ENCODE data around the gene PRODH. TPM values are rescaled to one million over a fixed set of nuclear protein-coding genes. Genes with fewer than 3 reads are reported as not detected.
"Not testable (repeated sequence)": the region's sequence is repeated elsewhere in the genome, so short reads cannot be mapped to it uniquely, and the experiment has no call there.

Gene PRODH
- polyA plus RNA-seq, 1 of the 3 experiments (the other 2 are of a cell fraction), result 0.03 TPM

DNA sequence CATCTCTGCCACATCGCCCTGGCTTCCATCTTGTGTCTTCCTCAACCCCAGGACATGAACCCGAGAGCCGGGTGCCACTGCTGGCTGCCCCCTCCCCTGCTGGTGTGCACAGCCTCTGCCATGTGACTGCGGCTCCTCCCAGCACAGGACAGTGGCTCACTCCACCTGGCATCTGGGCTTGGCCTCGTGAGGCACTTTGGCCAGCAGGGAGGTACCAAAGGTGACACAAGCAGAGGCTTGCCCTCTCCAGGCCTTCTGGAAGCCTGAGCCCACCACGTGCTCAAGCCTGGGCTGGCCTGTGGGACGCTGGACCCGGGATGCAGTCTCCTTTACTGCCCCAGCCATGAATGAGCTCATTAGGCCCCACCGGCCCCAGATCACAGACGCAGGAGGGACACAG, 21.5 kb downstream of the PRODH start:
- DNase-seq; H3K9me2 ChIP-seq; POLR2A ChIA-PET; H3K4me3 ChIP-seq (ENCODE audit: low read depth in 2 of 2, low read length in 1 of 2); CTCF ChIA-PET; H3K4me1 ChIP-seq (ENCODE audit: control insufficient read depth in 1 of 2, insufficient read depth in 2 of 2, low read depth in 1 of 2, low read length in 1 of 2); H3K36me3 ChIP-seq (replicated peaks in 1 of 2; ENCODE audit: control insufficient read depth in 1 of 2, insufficient read depth in 2 of 2, low read length in 1 of 2); H3K27ac ChIP-seq (ENCODE audit: low read depth in 2 of 2, low read length in 1 of 2); H4K20me1 ChIP-seq (ENCODE audit: insufficient read depth); H3K9ac ChIP-seq; H2AFZ ChIP-seq (ENCODE audit: low read depth); H3K9me3 ChIP-seq; H3K27me3 ChIP-seq (ENCODE audit: insufficient read depth); H3F3A ChIP-seq (replicated peaks; ENCODE audit: insufficient read depth); H3K4me2 ChIP-seq; H3K79me2 ChIP-seq (ENCODE audit: insufficient read depth): not testable (repeated sequence)
- no CpG with 5 or more reads among the region's 10 CpGs for WGBS (ENCODE audit: low lambda C conversion rate)

DNA sequence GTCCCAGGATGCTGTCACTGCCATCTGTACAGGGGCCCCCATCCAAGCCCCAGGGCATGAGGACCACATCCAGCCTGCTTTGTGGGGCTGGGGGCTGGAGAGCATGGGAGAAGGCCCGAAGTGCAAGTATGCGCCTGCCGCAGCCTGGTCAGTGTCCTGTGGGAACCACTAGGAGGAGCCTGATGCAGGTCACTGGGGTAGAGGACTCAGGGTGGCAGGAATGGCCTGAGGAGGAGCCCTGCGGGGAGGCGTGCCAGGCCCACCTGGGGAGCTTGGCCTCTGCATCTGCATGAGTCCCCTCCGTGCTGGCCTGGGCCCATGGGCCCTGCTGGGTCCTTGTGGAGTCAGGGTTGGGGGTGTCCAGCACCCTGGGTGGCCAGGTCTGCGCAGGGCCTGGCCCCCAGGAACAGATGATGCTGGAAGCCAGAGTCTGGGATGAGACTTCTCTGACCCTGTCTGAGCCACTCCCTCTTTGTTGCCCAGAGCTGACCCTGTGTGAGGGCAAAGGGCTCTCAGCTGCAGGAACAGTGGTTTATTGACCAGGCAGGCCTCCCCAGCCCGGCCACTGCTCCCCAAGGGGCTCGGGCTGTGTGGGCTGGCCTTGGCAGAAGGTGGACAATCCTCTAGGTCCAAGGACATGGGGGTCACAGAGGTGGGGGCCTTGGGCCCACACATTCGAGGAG, 23.7 kb downstream of the PRODH start:
- H3K36me3 ChIP-seq (replicated peaks in 1 of 2; ENCODE audit: control insufficient read depth in 1 of 2, insufficient read depth in 2 of 2, low read length in 1 of 2); H3K27ac ChIP-seq (ENCODE audit: low read depth in 2 of 2, low read length in 1 of 2); H3K9me3 ChIP-seq; POLR2A ChIA-PET; H3K4me1 ChIP-seq (ENCODE audit: control insufficient read depth in 1 of 2, insufficient read depth in 2 of 2, low read depth in 1 of 2, low read length in 1 of 2); H4K20me1 ChIP-seq (ENCODE audit: insufficient read depth); H3F3A ChIP-seq (replicated peaks; ENCODE audit: insufficient read depth); H3K9me2 ChIP-seq; H3K79me2 ChIP-seq (ENCODE audit: insufficient read depth); H2AFZ ChIP-seq (ENCODE audit: low read depth); H3K4me3 ChIP-seq (ENCODE audit: low read depth in 2 of 2, low read length in 1 of 2); H3K4me2 ChIP-seq; H3K27me3 ChIP-seq (ENCODE audit: insufficient read depth); DNase-seq; H3K9ac ChIP-seq: not testable (repeated sequence)
- CTCF ChIA-PET, result interaction anchor here (0.8 kb wide), 1 partner anchor 19 kb away, joined by 3 read pairs; no protein-coding TSS in a partner anchor
- no CpG with 5 or more reads among the region's 10 CpGs for WGBS (ENCODE audit: low lambda C conversion rate)

DNA sequence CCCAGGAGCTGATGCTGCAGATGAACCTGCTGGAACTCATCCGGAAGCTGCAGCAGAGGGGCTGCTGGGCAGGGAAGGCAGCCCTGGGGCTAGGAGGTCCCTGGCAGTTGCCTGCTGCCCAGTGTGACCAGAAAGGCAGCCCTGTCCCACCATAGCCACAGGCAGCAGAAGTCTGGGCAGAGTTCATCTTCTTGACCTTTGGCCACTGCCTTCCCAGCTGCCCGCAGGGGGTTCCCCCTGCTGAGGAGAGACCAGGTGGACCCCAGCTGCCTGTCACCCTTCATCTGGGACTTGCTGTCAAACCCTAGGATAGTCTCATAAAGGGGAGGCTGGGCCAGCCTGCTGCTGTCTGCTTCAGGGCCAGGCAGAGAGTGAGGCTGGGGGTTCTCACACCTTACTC, 24.6 kb downstream of the PRODH start:
- H3K4me3 ChIP-seq (ENCODE audit: low read depth in 2 of 2, low read length in 1 of 2); H2AFZ ChIP-seq (ENCODE audit: low read depth); H3K79me2 ChIP-seq (ENCODE audit: insufficient read depth); CTCF ChIA-PET; H3F3A ChIP-seq (replicated peaks; ENCODE audit: insufficient read depth); DNase-seq; H3K27me3 ChIP-seq (ENCODE audit: insufficient read depth); H3K4me1 ChIP-seq (ENCODE audit: control insufficient read depth in 1 of 2, insufficient read depth in 2 of 2, low read depth in 1 of 2, low read length in 1 of 2); H3K27ac ChIP-seq (ENCODE audit: low read depth in 2 of 2, low read length in 1 of 2); H3K4me2 ChIP-seq; POLR2A ChIA-PET; H3K9me3 ChIP-seq; H3K9me2 ChIP-seq; H3K36me3 ChIP-seq (replicated peaks in 1 of 2; ENCODE audit: control insufficient read depth in 1 of 2, insufficient read depth in 2 of 2, low read length in 1 of 2); H3K9ac ChIP-seq; H4K20me1 ChIP-seq (ENCODE audit: insufficient read depth): not testable (repeated sequence)
- no CpG with 5 or more reads among the region's 2 CpGs for WGBS (ENCODE audit: low lambda C conversion rate)

DNA sequence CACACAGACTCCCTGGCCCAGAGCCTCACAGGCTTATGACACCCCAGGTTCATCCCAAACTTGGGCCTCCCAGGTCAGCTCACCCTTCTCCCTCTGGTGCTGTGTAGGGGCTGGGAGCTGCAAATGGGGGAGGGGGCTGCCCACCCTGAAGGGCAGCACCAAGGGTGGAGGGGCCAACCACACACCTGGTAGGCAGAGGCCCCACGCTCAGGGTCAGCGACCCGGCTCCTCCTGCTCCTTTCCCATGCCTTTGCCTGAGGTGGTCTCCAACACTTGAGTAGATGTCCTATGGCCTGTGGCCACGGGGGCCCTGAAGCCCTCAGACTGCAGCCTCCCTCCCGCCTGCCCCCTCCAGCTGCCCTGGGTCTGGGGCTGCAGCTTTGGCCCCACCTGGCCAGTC, 26.5 kb downstream of the PRODH start:
- H3K79me2 ChIP-seq (ENCODE audit: insufficient read depth), result no peaks in the 10 kb centered on the region

More for the DNA sequence above, 26.5 kb downstream of the PRODH start:
- TF ChIP-seq, protein P1, sequence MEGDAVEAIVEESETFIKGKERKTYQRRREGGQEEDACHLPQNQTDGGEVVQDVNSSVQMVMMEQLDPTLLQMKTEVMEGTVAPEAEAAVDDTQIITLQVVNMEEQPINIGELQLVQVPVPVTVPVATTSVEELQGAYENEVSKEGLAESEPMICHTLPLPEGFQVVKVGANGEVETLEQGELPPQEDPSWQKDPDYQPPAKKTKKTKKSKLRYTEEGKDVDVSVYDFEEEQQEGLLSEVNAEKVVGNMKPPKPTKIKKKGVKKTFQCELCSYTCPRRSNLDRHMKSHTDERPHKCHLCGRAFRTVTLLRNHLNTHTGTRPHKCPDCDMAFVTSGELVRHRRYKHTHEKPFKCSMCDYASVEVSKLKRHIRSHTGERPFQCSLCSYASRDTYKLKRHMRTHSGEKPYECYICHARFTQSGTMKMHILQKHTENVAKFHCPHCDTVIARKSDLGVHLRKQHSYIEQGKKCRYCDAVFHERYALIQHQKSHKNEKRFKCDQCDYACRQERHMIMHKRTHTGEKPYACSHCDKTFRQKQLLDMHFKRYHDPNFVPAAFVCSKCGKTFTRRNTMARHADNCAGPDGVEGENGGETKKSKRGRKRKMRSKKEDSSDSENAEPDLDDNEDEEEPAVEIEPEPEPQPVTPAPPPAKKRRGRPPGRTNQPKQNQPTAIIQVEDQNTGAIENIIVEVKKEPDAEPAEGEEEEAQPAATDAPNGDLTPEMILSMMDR (IDR thresholded peaks at IDR 0.05), result no peak
- no CpG with 5 or more reads among the region's 5 CpGs for WGBS (ENCODE audit: low lambda C conversion rate)
- no peak overlapping the region for H3K4me3 ChIP-seq (ENCODE audit: low read depth in 2 of 2, low read length in 1 of 2)
- no peak for DNase-seq
- H3K9me3 ChIP-seq, result no peaks in the 10 kb centered on the region
- H3F3A ChIP-seq (replicated peaks; ENCODE audit: insufficient read depth), result no peaks in the 10 kb centered on the region
- no peak overlapping the region for H3K9ac ChIP-seq
- no peaks in the 10 kb centered on the region for H4K20me1 ChIP-seq (ENCODE audit: insufficient read depth)
- no peak overlapping the region for H3K27ac ChIP-seq (ENCODE audit: low read depth in 2 of 2, low read length in 1 of 2)
- H3K36me3 ChIP-seq (replicated peaks in 1 of 2; ENCODE audit: control insufficient read depth in 1 of 2, insufficient read depth in 2 of 2, low read length in 1 of 2), result no peaks in the 10 kb centered on the region
- H3K27me3 ChIP-seq (ENCODE audit: insufficient read depth), result no peaks in the 10 kb centered on the region
- POLR2A ChIA-PET, result no interaction called here
- H3K4me2 ChIP-seq, result no peak overlapping the region
- CTCF ChIA-PET, result interaction anchor here (2.0 kb wide), 1 partner anchor 27 kb away, joined by 16 read pairs; the partner anchor contains the start of gene PRODH
- H2AFZ ChIP-seq (ENCODE audit: low read depth), result no peak overlapping the region
- no peaks in the 10 kb centered on the region for H3K9me2 ChIP-seq
- no peaks in the 10 kb centered on the region for H3K4me1 ChIP-seq (ENCODE audit: control insufficient read depth in 1 of 2, insufficient read depth in 2 of 2, low read depth in 1 of 2, low read length in 1 of 2)
